Neural cell (in vitro differentiated cells): Measurements from ENCODE around the gene RGS6. TPM values are rescaled to one million over a fixed set of nuclear protein-coding genes. Genes with fewer than 3 reads are reported as not detected.

ENCODE experiments used
- H2AFZ ChIP-seq: fragments of 200-600, 300-800 bp; sonication (generic), shearing (Covaris generic); 2 replicates; pipeline ENCODE4 v1.6.0; 2014; ENCODE audit warnings: low read depth, mild to moderate bottlenecking, antibody characterized with exemption, low read length, moderate library complexity
- H3F3A ChIP-seq: fragments of 200-600 bp; shearing (Covaris generic); 2 replicates; pipeline ENCODE4 v1.6.1; 2016; ENCODE audit warnings: mild to moderate bottlenecking, moderate library complexity, mixed read lengths, antibody characterized with exemption, low read length; ENCODE audit not compliant: insufficient read depth, poor library complexity, severe bottlenecking
- H3K27ac ChIP-seq: fragments of 200-600, 300-800 bp; sonication (generic), shearing (Covaris generic); 2 replicates; pipeline ENCODE4 v1.5.1; 2014; ENCODE audit warnings: mild to moderate bottlenecking, low read length, moderate library complexity
- H3K27me3 ChIP-seq: fragments of 300-800, 200-600 bp; sonication (generic), shearing (Covaris generic); 2 replicates; pipeline ENCODE4 v1.6.0; 2014; ENCODE audit warnings: mild to moderate bottlenecking, low read depth, low read length, moderate library complexity; ENCODE audit not compliant: insufficient read depth
- H3K36me3 ChIP-seq: fragments of 300-800, 200-600 bp; sonication (generic), shearing (Covaris generic); 2 replicates; pipeline ENCODE4 v1.5.1; 2014; ENCODE audit warnings: mild to moderate bottlenecking, antibody characterized with exemption, low read length, moderate library complexity; ENCODE audit not compliant: insufficient read depth
- H3K4me2 ChIP-seq: fragments of 300-800, 200-600 bp; sonication (generic), shearing (Covaris generic); 2 replicates; pipeline ENCODE4 v1.6.0; 2014; ENCODE audit warnings: mild to moderate bottlenecking, low read length
- H3K4me3 ChIP-seq: fragments of 300-800, 200-600 bp; sonication (generic), shearing (Covaris generic); 2 replicates; pipeline ENCODE4 v1.5.1; 2014; ENCODE audit warnings: mild to moderate bottlenecking, low read length, moderate library complexity
- H3K79me2 ChIP-seq: fragments of 200-600 bp; shearing (Covaris generic); replicated peaks from 2 replicates; pipeline ENCODE4 v1.6.0; 2014; ENCODE audit warnings: mild to moderate bottlenecking, low read length, moderate library complexity; ENCODE audit not compliant: insufficient read depth
- H3K9ac ChIP-seq: fragments of 300-800, 200-600 bp; sonication (generic), shearing (Covaris generic); 2 replicates; pipeline ENCODE4 v1.6.1; 2016; ENCODE audit warnings: mild to moderate bottlenecking, low read length, mixed read lengths
- H3K9me2 ChIP-seq: fragments of 200-600 bp; shearing (Covaris generic); 2 replicates; pipeline ENCODE4 v1.6.1; 2016; ENCODE audit warnings: mild to moderate bottlenecking, low read length, mixed read lengths; ENCODE audit not compliant: insufficient read depth
- H3K9me3 ChIP-seq: fragments of 200-600, 300-800 bp; sonication (generic), shearing (Covaris generic); 2 replicates; pipeline ENCODE4 v1.6.1; 2016; ENCODE audit warnings: mild to moderate bottlenecking, mixed run types, low read length, moderate library complexity, mixed read lengths
- H4K20me1 ChIP-seq: fragments of 200-600 bp; shearing (Covaris generic); 2 replicates; pipeline ENCODE4 v1.6.1; 2016; ENCODE audit warnings: mild to moderate bottlenecking, mixed run types; ENCODE audit not compliant: insufficient read depth
- CTCF ChIP-seq: fragments of 450-650 bp; IDR thresholded peaks from 2 replicates; pipeline ENCODE4 v1.5.1; 2014; ENCODE audit warnings: antibody characterized with exemption, mild to moderate bottlenecking, moderate library complexity; ENCODE audit not compliant: poor library complexity, severe bottlenecking
- EP300 ChIP-seq: fragments of 450-650 bp; conservative IDR thresholded peaks from 2 replicates; pipeline ENCODE4 v1.6.1; 2014; ENCODE audit warnings: antibody characterized with exemption, mild to moderate bottlenecking, moderate library complexity; ENCODE audit not compliant: poor library complexity, severe bottlenecking
- EZH2 ChIP-seq: fragments of 200-600, 300-800 bp; shearing (Covaris generic), sonication (generic); IDR thresholded peaks from 2 replicates; pipeline ENCODE4 v1.6.1; 2014; ENCODE audit warnings: antibody characterized with exemption, low read length, borderline replicate concordance, mild to moderate bottlenecking; ENCODE audit not compliant: insufficient read depth, poor library complexity, severe bottlenecking
- MXI1 ChIP-seq: fragments of 450-650 bp; conservative IDR thresholded peaks from 2 replicates; pipeline ENCODE4 v1.6.1; 2014; ENCODE audit warnings: antibody characterized with exemption, mild to moderate bottlenecking; ENCODE audit not compliant: poor library complexity, severe bottlenecking
- POLR2AphosphoS5 ChIP-seq: IDR thresholded peaks from 2 replicates; pipeline ENCODE4 v1.6.1; 2012
- RAD21 ChIP-seq: fragments of 450-650 bp; conservative IDR thresholded peaks from 2 replicates; pipeline ENCODE4 v1.6.1; 2014; ENCODE audit warnings: antibody characterized with exemption, mild to moderate bottlenecking, moderate library complexity
- REST ChIP-seq: IDR thresholded peaks from 2 replicates; pipeline ENCODE4 v1.6.1; 2012; ENCODE audit warnings: borderline replicate concordance
- SMC3 ChIP-seq: fragments of 450-650 bp; conservative IDR thresholded peaks from 2 replicates; pipeline ENCODE4 v1.6.1; 2014; ENCODE audit warnings: antibody characterized with exemption, mild to moderate bottlenecking, moderate library complexity; ENCODE audit not compliant: poor library complexity
- TAF1 ChIP-seq: IDR thresholded peaks from 2 replicates; pipeline ENCODE4 v1.6.1; 2012; ENCODE audit warnings: low read depth
- polyA plus RNA-seq: library from polyadenylated mRNA; depleted of rRNA; stranded (reverse); fragments of >200 nt; gene quantifications from 2 replicates; pipeline ENCODE4 v1.2.3, GENCODE V29; 2014

RGS6 gene
- polyA plus RNA-seq, 1 donor from 2014 or later, result 7.3 TPM

- Histone ChIP-seq H3K9me3 (no peaks in the 10 kb centered on the region), H3K27me3 (no peaks in the 10 kb centered on the region), H3K9ac (no peak overlapping the region), H3K36me3 (no peaks in the 10 kb centered on the region), H2AFZ (no peak overlapping the region), H3K79me2 (no peaks in the 10 kb centered on the region), H3K4me2 (no peak overlapping the region), H4K20me1 (no peaks in the 10 kb centered on the region), H3K9me2 (no peaks in the 10 kb centered on the region), H3F3A (no peaks in the 10 kb centered on the region), H3K4me3 (no peak overlapping the region), H3K27ac (no peak overlapping the region)
- no peak for TF ChIP-seq EZH2
- no peak for TF ChIP-seq RAD21
- TF ChIP-seq SMC3, result no peak
- TF ChIP-seq POLR2AphosphoS5, result no peak
- no peak for TF ChIP-seq CTCF
- TF ChIP-seq TAF1, result no peak
- no peak for TF ChIP-seq EP300
- TF ChIP-seq MXI1, result no peak
Observed at GRCh38 chr14:72589652-72590051, 657.4 kb downstream of the RGS6 start.

- Histone ChIP-seq H3K9me3 (no peaks in the 10 kb centered on the region), H3K4me2 (no peak overlapping the region), H2AFZ (no peak overlapping the region), H4K20me1 (no peaks in the 10 kb centered on the region), H3K27ac (no peak overlapping the region), H3K9ac (no peak overlapping the region), H3K36me3 (no peaks in the 10 kb centered on the region), H3K9me2 (no peaks in the 10 kb centered on the region), H3K27me3 (no peaks in the 10 kb centered on the region), H3F3A (no peaks in the 10 kb centered on the region), H3K4me3 (no peak overlapping the region), H3K79me2 (no peaks in the 10 kb centered on the region)
- TF ChIP-seq EZH2 (no peak), TAF1 (no peak), CTCF (no peak), REST (no peak), RAD21 (no peak), MXI1 (no peak), SMC3 (no peak), POLR2AphosphoS5 (no peak), EP300 (no peak)
Observed at GRCh38 chr14:72590577-72590976, 658.3 kb downstream of the RGS6 start.
